CD4-positive, alpha-beta T cell treated with Interleukin-4 for 1 hour (primary cell): Measurements from ENCODE around the gene BATF.

Experiments
- DNase-seq, 2 donors: peaks; one replicate each; pipeline ENCODE4 v3.0.0-alpha.2; 2020 to 2022

Gene BATF

GRCh38 chr14:75535164-75535898 lies 13.1 kb downstream of the BATF start:
- DNase-seq: no peak

GRCh38 chr14:75537071-75537470 lies 14.8 kb downstream of the BATF start:
- DNase-seq: no peak

- DNase-seq: peak in 1 of 2 donors; percentile 43
Measured at GRCh38 chr14:75539162-75539560, 16.9 kb downstream of the BATF start.

- peak; percentile 36 to 65 for DNase-seq
Measured at GRCh38 chr14:75539561-75540478, 17.6 kb downstream of the BATF start.

GRCh38 chr14:75540479-75540851 lies 18.2 kb downstream of the BATF start:
- no peak for DNase-seq

GRCh38 chr14:75542588-75543091 lies 20.4 kb downstream of the BATF start:
- DNase-seq: peak; percentile 82 to 84

GRCh38 chr14:75543253-75543652 lies 21.0 kb downstream of the BATF start:
- DNase-seq: no peak

- no peak for DNase-seq
Measured at GRCh38 chr14:75543786-75544185, 21.5 kb downstream of the BATF start.

- DNase-seq: no peak
Measured at GRCh38 chr14:75545907-75546306, 23.6 kb downstream of the BATF start.

GRCh38 chr14:75547552-75548250 lies 25.4 kb downstream of the BATF start:
- no peak for DNase-seq

- DNase-seq: no peak
Measured at GRCh38 chr14:75548544-75548943, 26.3 kb downstream of the BATF start.

- DNase-seq: no peak
Measured at GRCh38 chr14:75549169-75549568, 26.9 kb downstream of the BATF start.

- no peak for DNase-seq
Measured at GRCh38 chr14:75551021-75551420, 28.8 kb downstream of the BATF start.

GRCh38 chr14:75553157-75553556 lies 30.9 kb downstream of the BATF start:
- no peak for DNase-seq

- no peak for DNase-seq
Measured at GRCh38 chr14:75553761-75554364, 31.6 kb downstream of the BATF start.

- DNase-seq: no peak
Measured at GRCh38 chr14:75554482-75554881, 32.2 kb downstream of the BATF start.

- no peak for DNase-seq
Measured at GRCh38 chr14:75558440-75558839, 36.2 kb downstream of the BATF start.

GRCh38 chr14:75559045-75559444 lies 36.8 kb downstream of the BATF start:
- DNase-seq: no peak

- DNase-seq: no peak
Measured at GRCh38 chr14:75559451-75560222, 37.4 kb downstream of the BATF start.

GRCh38 chr14:75561013-75561432 lies 38.8 kb downstream of the BATF start:
- DNase-seq: peak; percentile 50 to 63

- DNase-seq: no peak
Measured at GRCh38 chr14:75562089-75562488, 39.8 kb downstream of the BATF start.

- no peak for DNase-seq
Measured at GRCh38 chr14:75562489-75562888, 40.2 kb downstream of the BATF start.
